Ishikawa (cell line): ENCODE measurements around the gene ZNF578.

ENCODE experiments used
- CEBPB ChIP-seq: IDR thresholded peaks from 2 replicates; pipeline ENCODE4 v1.6.1; 2012
- CREB1 ChIP-seq: IDR thresholded peaks from 2 replicates; pipeline ENCODE4 v1.6.1; 2012; ENCODE audit warnings: low read depth
- EGR1 ChIP-seq: IDR thresholded peaks from 2 replicates; pipeline ENCODE4 v1.6.1; 2012
- EP300 ChIP-seq: IDR thresholded peaks from 2 replicates; pipeline ENCODE4 v1.6.1; 2012; ENCODE audit warnings: borderline replicate concordance
- FOXM1 ChIP-seq: IDR thresholded peaks from 2 replicates; pipeline ENCODE4 v1.6.1; 2012; ENCODE audit warnings: low read depth, borderline replicate concordance
- NFIC ChIP-seq: IDR thresholded peaks from 2 replicates; pipeline ENCODE4 v1.6.1; 2012
- RAD21 ChIP-seq: IDR thresholded peaks from 2 replicates; pipeline ENCODE4 v1.6.1; 2012; ENCODE audit warnings: low read depth
- TAF1 ChIP-seq: IDR thresholded peaks from 2 replicates; pipeline ENCODE4 v1.6.1; 2012; ENCODE audit warnings: low read depth, mild to moderate bottlenecking
- TCF12 ChIP-seq: IDR thresholded peaks from 2 replicates; pipeline ENCODE4 v1.6.1; 2012; ENCODE audit warnings: low read depth
- TEAD4 ChIP-seq: IDR thresholded peaks from 2 replicates; pipeline ENCODE4 v1.6.1; 2012
- USF1 ChIP-seq: IDR thresholded peaks from 2 replicates; pipeline ENCODE4 v1.6.1; 2012
- YY1 ChIP-seq: IDR thresholded peaks from 2 replicates; pipeline ENCODE4 v1.6.1; 2012; ENCODE audit warnings: low read depth
- ZBTB7A ChIP-seq: IDR thresholded peaks from 2 replicates; pipeline ENCODE4 v1.6.1; 2012; ENCODE audit warnings: low read depth
- TF ChIP-seq, protein P1 (sequence below): IDR thresholded peaks from 2 replicates; pipeline ENCODE4 v1.6.1; 2012; ENCODE audit warnings: low read depth, mild to moderate bottlenecking
- TF ChIP-seq, protein P2 (sequence below): IDR thresholded peaks from 2 replicates; pipeline ENCODE4 v1.6.1; 2012

ZNF578 gene

DNA sequence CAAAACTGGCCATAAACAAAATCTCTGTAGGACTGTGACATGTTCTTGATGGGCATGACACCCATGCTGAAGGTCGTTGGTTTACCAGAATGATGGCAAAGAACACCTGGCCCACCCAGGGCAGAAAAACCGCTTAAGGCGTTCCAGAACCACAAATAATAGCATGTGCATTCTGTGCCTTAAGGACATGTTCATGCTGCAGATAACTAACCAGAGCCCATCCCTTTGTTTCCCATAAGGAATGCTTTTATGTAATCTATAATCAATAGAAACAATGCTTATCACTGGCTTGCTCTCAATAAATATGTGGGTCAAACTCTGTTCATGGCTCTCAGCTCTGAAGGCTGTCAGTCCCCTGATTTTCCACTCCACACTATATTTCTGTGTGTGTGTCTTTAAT, 11.2 kb upstream of the ZNF578 start:
- TF ChIP-seq TEAD4, result no peak
- no peak for TF ChIP-seq YY1
- no peak for TF ChIP-seq TCF12
- TF ChIP-seq, protein P1, sequence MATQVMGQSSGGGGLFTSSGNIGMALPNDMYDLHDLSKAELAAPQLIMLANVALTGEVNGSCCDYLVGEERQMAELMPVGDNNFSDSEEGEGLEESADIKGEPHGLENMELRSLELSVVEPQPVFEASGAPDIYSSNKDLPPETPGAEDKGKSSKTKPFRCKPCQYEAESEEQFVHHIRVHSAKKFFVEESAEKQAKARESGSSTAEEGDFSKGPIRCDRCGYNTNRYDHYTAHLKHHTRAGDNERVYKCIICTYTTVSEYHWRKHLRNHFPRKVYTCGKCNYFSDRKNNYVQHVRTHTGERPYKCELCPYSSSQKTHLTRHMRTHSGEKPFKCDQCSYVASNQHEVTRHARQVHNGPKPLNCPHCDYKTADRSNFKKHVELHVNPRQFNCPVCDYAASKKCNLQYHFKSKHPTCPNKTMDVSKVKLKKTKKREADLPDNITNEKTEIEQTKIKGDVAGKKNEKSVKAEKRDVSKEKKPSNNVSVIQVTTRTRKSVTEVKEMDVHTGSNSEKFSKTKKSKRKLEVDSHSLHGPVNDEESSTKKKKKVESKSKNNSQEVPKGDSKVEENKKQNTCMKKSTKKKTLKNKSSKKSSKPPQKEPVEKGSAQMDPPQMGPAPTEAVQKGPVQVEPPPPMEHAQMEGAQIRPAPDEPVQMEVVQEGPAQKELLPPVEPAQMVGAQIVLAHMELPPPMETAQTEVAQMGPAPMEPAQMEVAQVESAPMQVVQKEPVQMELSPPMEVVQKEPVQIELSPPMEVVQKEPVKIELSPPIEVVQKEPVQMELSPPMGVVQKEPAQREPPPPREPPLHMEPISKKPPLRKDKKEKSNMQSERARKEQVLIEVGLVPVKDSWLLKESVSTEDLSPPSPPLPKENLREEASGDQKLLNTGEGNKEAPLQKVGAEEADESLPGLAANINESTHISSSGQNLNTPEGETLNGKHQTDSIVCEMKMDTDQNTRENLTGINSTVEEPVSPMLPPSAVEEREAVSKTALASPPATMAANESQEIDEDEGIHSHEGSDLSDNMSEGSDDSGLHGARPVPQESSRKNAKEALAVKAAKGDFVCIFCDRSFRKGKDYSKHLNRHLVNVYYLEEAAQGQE, result no peak
- no peak for TF ChIP-seq CEBPB
- no peak for TF ChIP-seq TAF1
- TF ChIP-seq, protein P2, sequence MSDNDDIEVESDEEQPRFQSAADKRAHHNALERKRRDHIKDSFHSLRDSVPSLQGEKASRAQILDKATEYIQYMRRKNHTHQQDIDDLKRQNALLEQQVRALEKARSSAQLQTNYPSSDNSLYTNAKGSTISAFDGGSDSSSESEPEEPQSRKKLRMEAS, result no peak
- TF ChIP-seq EGR1, result no peak
- TF ChIP-seq EP300, result no peak
- no peak for TF ChIP-seq USF1
- no peak for TF ChIP-seq FOXM1
- TF ChIP-seq NFIC, result no peak
- TF ChIP-seq CREB1, result no peak

DNA sequence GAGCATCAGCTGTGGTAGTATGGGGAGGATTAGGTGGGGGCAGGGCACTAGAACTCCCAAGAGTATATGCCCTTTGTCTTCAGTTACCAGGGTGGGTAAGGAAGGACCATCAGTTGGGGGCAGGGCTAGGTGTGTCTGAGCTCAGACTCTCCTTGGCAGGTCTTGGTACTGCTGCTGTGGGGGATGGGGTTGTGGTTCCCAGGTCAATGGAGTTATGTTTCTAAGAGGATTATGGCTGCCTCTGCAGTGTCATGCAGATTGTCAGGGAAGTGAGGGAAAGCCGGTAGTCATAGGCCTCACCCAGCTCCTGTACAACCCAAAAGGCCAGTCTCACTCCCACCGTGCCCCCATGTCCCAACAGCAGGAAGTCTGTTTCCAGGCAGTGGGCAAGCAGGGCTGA, 8.8 kb upstream of the ZNF578 start:
- no peak for TF ChIP-seq ZBTB7A
- no peak for TF ChIP-seq YY1

GRCh38 chr19:52451241-52451640, 2.1 kb upstream of the ZNF578 start:
- TF ChIP-seq, protein P1, result no peak
- TF ChIP-seq CREB1 (no peak), TAF1 (no peak), USF1 (no peak)

DNA sequence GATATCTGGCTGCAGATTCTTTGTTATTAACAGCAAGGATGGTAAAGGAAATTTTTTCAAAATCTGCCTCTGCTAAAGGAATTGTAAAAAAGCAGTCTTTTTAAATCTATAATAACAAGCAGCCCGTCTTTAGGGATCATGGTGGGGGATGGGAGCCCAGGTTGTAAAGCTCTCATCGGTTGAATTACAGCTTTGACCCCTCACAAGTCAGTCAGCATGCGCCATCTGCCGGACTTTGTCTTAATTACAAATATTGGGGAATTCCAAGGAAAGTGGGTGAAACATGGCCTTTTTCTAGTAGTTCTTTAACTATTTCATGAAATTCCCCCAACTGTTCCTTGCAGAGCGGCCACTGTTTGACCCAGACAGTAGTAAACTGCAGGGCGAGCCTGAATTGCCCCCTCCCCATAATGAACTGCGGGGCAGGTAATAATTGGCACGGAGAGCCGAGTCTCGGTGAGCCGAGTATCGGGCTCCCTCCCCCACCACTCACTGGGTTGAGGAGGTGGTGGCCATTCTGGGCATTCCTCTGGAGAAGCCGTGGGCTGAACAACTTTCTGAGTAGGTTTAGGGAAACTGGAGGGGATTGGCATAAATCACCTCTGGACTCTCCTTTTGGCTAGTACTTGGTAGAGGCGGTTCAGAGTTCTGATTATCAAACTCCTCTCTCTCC, 11.6 kb downstream of the ZNF578 start:
- TF ChIP-seq TCF12 (no peak), RAD21 (peak; percentile 38)

DNA sequence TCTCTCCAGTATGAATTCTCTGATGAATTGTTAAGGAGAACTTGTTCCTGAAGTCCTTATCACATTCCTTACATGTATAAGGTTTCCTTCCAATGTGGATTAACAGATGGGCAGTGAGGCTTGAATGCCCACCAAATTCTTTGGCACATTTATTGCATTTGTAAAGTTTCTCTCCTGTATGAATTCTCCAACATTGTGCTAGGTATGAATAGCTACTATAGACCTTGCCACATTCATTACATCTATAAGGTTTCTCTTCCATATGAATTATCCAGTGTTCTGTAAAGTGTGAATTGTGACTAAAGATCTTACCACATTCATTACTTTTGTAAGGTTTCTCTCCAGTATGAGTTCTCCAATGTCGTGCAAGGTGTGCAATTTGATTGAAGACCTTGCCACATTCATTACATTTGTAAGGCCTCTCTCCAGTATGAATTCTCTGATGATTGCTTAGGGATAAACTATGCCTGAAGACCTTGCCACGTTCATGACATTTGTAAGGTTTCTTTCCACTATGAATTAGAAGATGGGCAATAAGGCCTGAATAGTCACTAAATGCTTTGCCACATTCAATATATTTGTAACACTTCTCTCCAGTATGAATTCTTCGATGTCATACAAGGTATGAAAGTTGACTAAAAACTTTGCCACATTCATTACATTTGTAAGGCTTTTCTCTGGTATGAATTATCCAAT, 20.4 kb downstream of the ZNF578 start:
- TF ChIP-seq TAF1 (no peak), USF1 (0 out of 2 replicates have a peak, but pooled peaks have one; percentile 34)

- no peak for TF ChIP-seq YY1
- no peak for TF ChIP-seq EP300
- TF ChIP-seq USF1, result no peak
- TF ChIP-seq CREB1, result no peak
- no peak for TF ChIP-seq NFIC
- no peak for TF ChIP-seq RAD21
- TF ChIP-seq TEAD4, result no peak
- TF ChIP-seq TAF1, result no peak
- no peak for TF ChIP-seq ZBTB7A
- TF ChIP-seq CEBPB, result no peak
- TF ChIP-seq, protein P1, result no peak
- TF ChIP-seq TCF12, result no peak
- TF ChIP-seq, protein P2, result no peak
- no peak for TF ChIP-seq EGR1
- no peak for TF ChIP-seq FOXM1
These were observed 21.2 kb downstream of the ZNF578 start for GRCh38 chr19:52474351-52475127.
